DMS 273 (cell line): Measurements from ENCODE around the gene CLASRP.
A peak's percentile ranks its signal among the peaks of the same experiment; 100 is the strongest.

Experiments
- DNase-seq: peaks from one replicate; lab custom pipeline; 2025; ENCODE audit not compliant: unreplicated experiment; lab: John Stamatoyannopoulos, UW

Gene CLASRP

DNA sequence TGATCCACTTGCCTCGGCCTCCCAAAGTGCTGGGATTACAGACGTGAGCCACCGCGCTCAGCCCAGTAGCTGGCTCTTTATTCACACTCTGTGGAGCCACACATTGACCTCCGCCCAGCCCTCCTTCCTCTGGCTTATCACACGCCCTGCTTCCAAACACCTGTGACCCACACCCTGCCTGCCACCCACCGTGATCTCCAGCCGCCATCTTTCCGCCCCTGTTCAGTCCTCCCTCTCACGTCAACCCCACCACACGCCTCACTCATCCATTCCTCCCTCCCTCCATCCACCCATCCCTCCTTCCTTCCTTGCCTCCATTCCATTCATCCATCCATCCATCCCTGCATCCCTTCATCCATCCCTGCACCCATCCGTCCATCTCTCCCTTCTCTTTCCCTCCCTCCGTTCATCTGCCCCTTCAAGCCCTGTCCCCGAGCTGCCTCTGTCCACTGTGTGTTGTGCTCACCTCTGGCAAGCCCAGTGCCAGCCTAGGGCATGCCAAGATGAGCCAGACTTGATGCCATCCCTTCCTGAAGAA, 19.8 kb downstream of the CLASRP start:
- DNase-seq: no peak

DNA sequence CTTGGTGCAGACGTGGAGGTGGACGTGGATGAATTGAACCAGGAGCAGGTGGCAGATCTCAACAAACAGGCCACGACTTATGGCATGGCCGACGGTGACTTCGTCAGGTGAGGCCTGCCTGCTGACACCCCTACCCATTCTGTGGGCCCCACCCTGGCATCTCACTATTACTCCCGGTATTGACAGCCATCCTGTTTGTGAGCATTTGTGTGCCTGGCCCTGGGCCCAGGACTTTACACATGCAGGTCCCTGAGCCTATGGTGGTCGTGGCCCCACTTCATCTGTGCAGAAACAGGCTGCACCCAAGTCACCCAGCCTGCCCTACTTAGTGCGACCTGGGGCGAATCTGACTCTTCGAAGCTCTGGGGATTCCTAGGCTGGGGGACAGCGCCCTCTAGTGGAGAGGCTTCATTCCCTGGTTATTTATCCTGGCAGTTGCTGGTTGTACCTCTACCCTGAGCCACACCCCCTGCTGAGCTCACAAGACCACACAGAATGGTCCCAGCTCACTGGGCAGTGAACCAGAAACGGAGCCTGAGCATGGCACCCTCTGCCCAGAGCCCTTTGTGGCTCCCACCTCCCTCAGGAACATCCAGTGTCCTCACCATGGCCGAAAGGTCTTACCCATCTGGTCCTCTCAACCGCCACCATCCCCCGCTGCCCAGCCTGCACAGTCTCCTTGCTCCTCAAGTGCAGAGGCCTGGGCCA, 20.6 kb downstream of the CLASRP start:
- peak; percentile 88 for DNase-seq

DNA sequence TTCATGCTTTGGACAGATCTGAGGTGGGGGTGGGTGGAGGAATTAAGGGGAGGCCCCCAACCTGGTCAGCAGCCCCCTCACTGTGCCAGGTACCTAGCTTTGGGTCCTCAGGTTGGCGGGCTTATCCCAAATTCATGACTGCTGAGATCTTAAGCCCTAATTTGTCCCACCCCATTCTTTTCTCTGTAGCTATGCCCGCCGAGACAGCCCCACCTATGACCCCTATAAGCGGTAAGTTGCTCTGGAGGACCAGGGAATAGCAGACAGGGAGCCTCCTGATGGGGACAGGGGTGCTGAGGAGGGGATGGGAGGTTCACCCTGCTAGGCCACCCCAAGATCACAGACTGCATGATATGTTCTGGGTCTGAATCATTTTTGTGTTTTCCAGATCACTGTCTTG, 23.1 kb downstream of the CLASRP start:
- no peak for DNase-seq

DNA sequence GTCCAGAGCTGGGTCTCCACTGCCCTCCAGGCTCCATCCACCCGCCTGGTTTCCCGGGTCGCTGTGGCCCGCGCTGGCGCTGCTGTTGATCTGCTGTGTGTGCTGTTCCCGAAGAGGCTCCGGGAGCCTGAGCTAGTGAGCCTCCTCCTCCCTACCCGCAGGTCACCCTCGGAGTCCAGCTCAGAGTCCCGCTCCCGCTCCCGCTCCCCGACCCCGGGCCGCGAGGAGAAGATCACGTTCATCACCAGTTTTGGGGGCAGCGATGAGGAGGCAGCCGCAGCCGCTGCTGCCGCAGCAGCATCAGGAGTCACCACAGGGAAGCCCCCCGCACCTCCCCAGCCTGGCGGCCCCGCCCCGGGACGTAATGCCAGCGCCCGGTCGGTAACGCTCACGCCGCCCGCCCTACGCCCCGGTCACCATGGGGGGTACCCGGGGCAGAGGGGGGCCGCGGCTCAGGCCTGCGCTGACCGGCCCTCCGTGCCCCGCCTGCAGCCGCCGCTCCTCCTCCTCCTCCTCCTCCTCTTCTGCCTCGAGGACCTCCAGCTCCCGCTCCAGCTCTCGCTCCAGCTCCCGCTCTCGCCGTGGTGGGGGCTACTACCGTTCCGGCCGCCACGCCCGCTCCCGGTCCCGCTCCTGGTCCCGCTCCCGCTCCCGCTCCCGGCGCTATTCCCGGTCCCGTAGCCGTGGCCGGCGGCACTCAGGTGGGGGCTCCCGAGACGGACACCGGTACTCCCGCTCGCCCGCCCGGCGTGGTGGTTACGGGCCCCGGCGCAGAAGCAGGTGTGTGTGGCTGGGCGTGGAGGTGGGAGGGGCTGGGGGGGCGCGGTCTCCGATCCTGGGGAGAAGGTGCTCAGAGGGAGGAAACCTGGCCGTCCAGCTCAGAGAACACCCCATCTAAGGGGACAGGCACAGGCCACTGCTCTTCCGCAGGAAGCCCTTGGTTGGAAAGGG, 25.3 kb downstream of the CLASRP start:
- DNase-seq: no peak

DNA sequence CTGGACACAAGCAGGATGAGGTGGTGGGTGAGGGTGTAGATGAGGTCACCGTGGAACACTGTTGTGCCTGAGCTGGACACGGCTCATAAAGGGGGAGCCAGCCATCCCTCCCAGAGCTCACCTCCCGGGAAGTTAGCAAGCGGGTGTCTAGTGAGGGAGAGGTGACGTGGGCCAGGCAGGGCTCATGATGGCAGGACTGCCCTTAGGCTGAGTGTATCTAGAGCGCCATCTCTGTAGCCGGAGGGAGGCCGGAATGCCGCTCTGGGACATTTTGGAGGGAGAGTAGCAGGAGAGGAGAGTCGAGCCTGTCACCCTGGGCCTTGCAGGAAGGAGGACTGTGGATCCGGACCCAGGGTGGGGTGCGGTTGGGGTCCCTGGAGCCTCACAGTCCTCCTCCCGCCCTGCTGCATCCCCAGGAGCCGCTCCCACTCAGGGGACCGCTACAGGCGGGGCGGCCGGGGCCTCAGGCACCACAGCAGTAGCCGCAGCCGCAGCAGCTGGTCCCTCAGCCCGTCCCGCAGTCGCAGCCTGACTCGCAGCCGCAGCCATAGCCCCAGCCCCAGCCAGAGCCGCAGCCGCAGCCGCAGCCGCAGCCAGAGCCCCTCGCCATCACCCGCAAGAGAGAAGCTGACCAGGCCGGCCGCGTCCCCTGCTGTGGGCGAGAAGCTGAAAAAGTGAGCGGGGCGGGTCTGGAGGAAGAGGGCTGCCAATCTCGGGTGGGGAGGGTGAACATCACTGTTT, 28.2 kb downstream of the CLASRP start:
- no peak for DNase-seq

DNA sequence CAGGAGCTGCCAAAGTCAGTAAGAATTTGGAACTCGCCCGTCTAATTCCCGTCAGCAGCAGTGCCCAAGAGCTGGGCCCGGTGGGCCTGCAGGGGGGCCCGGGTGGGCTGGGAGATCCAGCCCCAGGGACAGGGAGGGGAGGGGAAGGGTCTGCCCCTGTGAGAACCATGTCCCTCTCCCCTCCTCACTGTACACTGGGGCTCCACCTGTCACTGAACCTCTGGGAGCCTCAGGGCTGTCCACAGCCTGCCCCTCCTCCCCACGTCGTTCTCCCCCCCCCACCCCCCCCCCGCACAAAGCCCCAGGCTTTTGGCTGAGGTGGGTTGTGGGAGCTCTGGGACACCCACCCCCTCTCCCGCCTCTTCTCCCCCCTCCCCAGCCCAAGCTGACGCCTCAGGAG, 29.2 kb downstream of the CLASRP start:
- no peak for DNase-seq

DNA sequence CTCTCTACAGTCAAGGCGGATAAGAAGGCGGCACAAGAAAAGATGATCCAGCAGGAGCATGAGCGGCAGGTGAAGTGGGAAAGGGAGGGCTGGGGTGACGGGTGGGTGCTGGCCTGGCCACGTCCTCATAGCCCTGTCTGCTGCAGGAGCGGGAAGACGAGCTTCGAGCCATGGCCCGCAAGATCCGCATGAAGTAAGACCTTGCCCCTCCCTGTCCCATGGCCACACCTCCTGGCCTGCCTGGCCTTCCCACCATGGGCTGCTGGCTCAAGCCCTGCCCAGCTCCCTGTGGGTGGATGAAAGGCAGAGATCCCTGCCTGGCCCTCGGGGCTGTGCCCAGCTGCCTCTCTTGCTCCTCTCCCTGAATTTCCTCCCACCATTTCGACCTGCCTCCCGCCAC, 30.2 kb downstream of the CLASRP start:
- DNase-seq: peak; percentile 57

DNA sequence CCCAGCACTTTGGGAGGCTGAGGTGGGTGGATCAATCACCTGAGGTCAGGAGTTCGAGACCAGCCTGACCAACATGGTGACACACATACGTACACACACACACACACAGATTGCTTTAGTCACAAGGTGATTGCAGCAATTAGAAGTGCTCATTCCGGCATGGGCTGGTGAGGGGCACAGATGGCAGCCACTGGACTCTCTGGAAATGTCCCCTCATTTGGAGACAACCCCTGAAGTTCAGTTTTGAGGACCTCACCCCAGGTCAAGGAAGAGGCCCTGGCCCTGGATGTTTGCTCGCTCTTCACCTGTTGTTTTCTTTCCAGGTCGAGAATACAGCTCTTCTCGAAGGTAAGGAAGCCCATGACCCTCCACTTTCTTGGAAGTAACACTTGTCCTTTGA, 31.4 kb downstream of the CLASRP start:
- no peak for DNase-seq

DNA sequence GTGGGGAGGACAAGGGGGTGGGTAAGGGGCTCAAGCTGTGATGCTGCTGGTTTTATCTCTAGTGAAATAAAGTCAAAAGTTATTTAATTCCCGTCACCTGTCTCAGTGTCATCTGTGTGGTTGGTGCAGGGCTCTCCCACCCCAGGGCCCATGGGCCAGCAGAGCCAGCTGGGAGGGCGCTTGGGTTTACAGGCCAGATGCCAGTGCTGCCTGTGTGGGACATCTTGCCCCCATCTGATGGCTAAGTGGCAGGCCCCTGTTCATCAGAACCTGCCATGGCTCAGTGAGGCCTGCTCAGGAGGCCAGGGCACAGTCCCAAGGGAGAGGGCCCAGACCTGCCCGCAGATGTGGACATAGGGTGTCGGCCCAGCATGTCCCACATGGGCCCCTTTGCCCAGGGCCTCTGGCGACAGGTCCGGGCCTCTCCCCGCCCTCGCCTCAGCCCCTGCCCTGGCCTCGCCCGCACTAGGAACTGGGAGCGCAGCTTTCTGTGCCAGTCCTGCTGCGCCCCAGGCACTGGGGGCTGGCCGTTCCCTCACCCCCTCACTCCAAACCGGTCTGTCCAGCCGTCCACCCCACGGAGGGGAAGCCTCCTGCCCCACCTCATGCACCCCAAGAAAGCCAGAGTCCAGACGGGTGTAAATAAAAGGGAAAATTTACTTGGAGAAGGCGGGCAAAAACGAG, 32.2 kb downstream of the CLASRP start:
- peak; percentile 33 for DNase-seq

DNA sequence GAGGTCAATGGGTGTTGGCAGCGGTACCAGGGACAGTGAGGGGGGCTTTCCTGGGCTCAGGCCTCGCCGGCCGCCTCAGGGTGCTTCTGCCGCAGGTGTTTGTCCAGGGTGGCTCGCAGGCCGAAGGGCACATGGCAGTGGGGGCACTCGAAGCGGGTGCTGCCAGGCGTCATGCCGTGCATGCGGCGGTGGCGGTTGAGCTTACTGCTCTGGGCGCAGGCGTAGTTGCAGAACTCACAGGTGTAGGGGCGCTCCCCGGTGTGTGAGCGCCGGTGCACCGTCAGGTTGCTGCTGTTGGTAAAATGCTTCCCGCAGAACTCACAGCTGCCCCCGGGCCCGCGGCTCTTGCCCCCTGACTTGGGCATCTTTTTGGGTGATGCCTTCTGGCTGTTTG, 32.7 kb downstream of the CLASRP start:
- no peak for DNase-seq

DNA sequence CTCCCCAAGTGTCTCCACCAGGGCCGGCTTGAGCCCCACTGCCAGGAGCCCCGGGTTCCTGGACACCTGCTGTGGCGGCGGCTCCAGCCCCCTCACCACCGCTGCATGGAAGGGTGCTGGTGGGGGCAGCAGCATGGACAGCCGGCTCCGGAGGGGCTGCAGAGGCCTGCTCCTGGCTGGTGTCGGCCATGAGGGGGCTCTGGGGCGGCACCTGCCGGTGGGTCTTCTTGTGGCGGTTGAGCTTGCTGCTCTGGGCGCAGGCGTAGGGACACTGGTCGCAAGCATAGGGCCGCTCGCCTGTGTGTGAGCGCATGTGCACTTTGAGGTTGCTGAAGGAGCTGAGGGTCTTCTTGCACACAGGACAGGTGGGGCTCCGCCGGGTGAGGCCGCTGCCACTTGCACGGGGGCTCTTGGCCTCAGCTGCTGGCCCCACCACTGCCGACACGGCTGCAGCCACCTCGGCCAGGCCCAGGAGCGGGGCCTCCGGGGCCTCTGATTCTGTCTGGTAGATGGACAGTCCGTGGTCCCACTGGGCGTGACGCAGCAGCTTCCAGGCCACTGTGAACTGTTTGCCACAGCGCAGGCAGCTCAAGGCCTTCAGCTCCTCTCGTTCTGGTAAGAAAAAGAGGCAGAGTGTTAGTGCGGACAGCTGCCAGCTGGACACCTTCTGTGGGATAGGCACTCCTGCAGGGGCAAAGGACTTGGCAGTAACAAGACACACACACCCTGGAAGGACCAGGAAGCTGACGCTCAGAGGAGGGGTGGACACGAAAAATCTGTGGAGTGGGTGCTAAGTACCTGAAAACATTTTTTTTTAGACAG, 33.3 kb downstream of the CLASRP start:
- DNase-seq: no peak

DNA sequence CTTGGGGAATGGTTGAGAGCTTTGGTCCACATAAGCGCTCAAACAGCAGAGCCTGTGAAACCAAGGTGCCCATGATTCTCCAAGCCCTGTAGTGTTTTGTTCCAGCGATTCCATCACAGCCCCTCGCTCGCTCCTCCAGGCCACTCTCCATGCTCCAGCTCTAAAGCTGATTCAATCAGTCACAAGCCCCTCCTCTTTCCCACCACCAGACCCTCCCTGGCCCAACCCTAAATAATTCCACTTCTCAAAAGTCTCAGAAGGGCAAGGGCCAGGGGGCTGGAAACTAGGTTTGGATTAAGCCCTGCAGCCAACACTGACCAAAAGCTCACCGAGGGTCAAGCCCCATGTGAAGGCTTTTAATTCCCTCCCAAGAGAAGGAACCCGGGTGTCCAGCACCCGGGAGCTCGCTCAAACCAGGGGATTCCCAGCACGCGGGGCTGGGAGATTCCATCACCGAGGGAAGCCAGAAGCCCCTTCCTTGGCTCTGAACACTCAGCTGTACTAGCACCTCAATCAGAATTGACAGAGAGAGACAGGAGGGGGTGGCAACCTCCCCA, 36.0 kb downstream of the CLASRP start:
- no peak for DNase-seq

DNA sequence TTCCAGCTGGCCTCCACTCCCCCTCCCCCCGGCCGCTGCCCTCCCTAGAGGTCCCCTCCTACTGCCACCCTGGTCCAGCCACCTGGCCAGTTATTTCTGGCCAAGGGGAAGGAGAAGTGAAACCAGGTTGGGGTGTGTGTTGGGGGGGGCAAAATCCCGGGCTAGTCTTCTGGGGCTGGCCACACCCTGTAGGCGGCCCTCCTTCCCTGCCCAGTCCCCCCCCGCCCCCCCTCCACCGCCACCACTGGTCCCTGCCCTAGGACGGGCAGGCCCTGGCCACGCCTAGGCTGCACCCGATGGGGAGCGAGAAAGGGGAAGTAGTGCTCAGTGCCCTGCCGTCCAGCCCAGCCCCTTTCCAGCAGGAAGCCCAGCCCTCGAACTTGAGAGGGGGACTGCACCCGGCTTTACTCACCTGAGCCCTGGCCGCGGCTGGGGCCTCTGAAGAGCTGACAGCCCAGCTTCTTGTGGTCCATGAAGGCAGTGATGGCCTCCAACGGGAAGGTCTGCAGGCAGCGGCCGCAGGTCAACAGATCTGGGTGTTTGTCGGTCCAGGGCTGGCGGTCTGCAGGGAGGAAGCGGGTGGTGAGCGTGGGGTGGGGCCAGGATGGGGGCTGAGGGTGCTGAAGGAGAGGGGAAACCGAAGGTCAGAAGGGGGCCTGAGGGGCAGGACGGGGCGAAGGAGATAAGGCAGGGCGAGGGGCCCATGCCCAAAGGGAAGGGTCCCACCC, 36.6 kb downstream of the CLASRP start:
- peak; percentile 94 for DNase-seq

DNA sequence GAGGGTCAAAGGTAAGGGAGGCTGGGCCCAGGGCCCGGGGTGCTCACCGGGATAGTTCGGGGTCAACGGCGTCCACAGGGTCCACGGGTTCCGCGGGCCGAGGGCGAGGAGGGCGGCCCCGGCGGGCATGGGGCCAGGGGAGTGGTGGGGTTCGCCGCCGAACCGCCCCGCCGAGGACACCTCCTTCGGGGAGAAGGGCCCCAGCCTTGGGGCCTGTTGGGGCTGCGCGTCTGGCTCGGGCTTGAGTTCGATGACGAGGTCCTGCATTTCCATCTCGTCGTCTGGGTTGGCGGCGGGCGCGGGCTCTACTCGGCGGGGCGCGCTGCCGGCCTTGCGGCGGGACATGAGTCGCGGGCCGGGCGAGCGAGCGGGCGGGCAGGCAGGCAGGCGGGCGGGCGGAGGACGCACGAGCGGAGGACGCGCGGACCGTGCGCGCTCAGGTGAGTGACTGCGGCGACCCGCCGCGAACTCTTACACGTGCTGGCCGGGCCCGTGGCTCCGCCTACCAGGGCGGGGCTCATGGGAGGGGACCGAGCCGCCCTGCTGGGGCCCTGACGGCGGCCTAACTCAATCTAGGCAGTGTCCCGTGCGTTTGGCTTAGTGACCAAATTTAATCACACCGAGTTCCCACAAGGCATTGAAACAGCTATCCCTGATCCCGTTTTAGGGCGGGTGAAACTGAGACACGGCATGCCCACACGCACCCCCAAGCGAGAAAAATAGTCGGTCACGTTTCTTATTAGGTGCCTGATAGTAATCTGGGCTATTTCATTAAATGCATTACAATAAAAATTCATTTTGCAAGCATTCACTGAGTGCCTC, 37.4 kb downstream of the CLASRP start, which contains the start of gene ZNF296:
ZNF296 (minus strand) TSS at position 450 of the 822 bp plus-strand sequence; CDS start at position 345, 105 bp downstream.
- peak; percentile 94 for DNase-seq

DNA sequence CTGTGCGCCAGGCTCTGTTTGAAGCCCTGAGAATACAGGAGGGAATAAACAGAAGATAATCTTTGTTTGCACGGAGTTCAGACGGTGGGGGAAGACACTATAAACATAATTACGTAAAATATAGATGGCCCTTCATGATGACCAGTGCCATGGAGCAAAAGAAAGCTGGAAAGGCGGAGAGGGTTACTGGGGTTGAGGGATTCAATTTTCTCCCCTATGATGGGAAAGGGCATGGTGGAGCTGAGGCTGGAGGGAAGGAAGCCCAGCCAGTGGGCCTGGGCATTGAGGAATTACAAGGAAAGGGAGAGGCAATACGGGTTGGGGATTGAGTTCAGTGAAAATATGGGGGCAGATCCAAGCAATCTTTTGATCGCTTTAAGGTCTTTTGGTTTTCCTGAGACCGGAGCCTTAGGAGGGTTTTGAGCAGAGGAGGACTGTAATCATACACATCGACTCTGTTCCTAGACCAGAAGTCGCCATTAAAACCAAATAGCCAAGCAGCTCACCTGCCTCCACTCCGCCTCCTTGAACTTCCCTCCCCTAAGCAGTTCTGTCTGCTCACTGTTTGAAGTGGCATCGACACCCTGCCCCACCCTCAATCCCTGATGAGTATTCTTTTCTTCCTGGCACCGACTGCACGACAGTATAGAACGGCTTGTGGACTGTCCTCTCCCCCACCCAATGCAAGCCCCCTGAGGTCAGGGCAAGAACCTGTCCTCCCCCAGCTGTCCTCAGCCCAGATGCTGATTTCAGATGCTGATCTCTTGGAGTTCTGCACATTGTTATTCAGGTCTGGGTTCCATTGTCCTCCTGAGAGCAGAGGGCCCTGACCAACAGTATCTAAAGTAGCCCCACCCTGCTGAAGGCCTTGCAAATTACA, 38.2 kb downstream of the CLASRP start:
- DNase-seq: peak; percentile 63

DNA sequence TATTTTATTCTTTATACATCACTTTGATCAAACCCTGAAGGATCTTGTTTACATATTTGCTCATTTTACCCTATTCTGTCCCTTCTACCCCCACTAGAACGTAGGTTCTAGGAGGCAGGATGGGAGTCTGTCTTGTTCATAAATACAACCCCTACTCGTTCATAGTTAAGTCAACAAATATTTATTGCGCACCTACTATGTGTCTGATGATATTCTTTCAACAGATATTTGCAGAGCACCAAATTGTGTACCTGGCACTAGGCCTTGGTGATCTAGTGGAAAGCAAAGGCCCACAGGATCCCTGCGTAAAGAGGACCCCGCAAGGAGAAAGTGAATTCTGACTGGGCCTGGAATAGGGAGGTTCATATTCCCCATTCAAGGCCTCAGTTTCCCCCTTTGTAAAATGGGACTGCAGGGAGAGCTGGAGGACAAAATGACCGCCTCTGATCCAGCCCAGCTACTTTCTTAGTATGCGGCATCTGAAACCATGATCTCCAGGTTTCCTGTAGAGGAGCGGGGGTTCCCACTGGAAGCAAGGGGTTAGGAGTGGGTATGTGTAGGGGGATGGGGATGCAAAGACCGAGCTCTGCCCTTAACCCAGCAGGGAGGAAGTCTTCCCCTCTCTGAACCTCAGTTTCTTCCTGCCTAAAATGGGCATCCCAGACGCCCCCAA, 39.7 kb downstream of the CLASRP start:
- no peak for DNase-seq
